NCI-H2107 treated with DMSO at 0.1 percent for 48 hours (cell line): Measurements from ENCODE around the gene PPP2R5C.

ENCODE experiments used
- DNase-seq: peaks from one replicate; lab custom pipeline; 2025; ENCODE audit not compliant: unreplicated experiment; lab: John Stamatoyannopoulos, UW

Gene PPP2R5C

GRCh38 chr14:101882141-101882935, 120.8 kb downstream of the PPP2R5C start:
- no peak for DNase-seq

DNA sequence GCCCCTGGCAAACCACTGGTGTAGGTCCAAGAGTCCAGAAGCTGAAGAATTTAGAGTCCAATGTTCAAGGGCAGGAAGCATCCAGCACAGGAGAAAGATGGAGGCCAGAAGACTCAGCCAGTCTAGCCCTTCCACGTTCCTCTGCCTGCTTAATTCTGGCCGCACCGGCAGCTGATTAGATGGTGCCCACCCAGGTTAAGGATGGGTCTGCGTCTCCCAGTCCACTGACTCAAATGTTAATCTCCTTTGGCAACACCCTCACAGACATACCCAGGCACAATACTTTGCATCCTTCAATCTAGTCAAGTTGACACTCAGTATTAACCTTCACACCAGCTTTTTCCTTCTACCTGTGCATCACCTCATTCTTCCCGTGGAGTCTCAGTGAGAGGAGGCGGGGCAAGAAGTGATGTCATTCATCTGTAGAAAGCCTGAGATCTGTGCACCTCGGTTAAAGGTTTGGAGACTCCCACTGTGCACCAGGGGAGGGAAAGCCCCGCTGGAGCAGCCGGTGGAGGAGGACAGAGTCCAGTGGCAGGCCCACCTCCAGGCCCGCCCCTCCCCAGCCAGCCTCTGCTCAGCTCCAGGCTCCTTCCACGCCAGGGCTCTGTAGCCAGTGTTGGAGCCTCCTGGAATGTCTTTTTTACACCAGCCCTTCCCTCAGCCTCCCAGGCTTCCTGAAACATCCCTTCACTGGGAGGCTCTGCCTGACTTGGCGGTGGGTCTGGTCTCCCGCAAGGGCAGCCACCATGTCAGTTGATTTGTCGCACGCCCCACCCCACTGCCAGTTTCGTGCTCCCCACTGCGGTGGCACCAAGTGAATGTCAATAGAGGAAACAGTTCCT, 122.8 kb downstream of the PPP2R5C start:
- DNase-seq = no peak

DNA sequence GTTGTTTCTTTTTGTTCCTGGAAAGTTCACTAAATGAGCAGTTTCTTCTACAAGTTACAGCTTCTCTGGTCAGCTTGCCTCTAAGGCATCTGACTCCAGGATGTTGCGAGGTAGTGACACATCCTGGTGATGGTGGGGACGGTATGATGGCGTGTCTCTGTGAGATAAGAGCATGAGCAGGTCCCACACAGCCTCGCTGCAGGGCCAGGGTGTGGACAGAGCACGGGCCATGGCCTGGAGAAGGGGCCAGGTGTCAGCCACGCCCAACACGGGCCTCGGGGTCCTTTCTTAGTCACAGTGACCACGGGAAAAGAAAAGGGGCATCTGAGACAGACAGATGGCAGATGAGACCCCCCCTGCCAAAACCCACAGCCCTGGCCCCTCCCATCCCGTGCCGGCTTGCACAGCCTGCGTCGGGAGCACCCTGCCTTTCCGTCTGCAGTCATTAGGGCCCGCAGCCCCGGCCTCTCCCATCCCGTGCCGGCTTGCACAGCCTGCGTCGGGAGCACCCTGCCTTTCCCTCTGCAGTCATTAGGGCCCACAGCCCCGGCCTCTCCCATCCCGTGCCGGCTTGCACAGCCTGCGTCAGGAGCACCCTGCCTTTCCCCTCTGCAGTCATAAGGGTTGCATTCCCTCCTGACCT, 123.5 kb downstream of the PPP2R5C start:
- no peak for DNase-seq

DNA sequence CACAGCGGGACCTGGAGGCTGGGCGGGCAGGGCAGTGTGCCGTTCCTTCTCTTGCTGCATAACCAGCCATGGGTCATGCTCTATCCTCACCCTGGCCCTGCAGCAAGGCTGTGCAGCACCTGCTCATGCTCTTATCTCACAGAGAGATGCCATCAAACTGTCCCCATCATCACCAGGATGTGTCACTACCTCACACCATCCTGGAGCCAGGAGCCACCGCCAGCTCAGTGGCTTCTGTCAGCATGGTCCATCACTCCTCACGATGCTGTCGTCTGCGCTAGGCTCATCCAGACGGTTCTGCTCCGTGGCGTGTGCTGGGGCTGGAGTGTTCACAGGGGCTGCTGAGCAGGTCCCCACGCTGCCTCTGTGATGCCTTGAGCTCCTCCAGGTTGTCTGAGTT, 125.7 kb downstream of the PPP2R5C start:
- no peak for DNase-seq

- DNase-seq = no peak
Observed at GRCh38 chr14:101888182-101888581, 126.7 kb downstream of the PPP2R5C start.

DNA sequence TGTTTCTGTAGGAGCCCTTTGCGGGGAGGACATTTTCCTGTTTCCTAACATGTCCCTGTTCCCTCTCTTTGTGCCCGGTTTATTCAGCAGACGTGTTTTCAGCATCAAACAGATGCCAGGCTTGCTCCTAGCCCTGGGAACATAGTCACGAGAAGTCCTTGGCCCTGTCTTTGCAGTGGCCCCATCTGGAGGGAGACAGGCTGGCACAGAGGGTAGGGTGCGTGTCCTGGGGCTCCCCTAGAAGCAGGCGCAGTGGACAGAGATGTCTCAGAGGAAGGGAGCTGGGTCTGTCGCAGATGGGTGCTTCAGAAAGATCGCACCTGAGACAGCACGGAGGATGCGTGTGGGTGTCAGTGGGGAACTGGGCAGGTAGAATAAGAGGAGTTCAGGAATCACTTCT, 127.9 kb downstream of the PPP2R5C start:
- DNase-seq = no peak

DNA sequence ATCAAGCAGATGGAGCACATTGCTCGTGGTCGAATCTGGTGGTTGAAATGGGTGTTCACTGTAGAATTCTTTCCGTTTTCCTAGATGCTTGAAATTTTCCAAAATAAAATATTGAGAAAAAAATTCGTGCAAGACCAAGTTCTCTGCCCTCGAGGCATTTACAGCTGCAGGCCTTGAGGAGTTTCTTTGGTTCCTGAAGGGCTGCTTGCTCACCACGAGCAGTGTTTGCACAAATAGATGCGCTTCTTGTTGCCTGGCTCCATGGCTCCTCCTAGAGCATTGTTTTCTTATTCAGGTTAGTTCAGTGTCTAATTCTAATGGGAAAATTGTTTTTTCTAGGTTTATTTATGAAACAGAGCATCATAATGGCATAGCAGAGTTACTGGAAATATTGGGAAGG, 128.4 kb downstream of the PPP2R5C start:
- no peak for DNase-seq

GRCh38 chr14:101891471-101891870, 130.0 kb downstream of the PPP2R5C start:
- DNase-seq = no peak

DNA sequence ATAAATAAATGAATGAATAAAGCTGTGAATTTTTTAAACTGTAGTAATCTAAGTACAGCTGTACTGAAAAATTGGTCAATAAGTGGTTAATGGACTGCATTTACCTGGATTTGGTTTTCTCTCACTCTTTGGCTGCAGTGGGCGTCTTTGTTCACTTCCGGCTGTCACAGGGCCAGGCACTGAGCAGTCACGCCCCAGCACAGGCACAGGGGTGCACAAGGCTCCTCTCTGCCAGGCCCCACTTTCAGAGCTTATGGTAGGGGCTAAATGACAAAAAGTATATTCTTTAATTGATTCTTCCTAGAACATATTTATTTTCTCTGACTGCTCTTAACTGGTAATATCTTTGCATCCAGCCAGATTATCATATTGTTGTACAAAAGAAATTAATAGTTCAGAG, 132.2 kb downstream of the PPP2R5C start:
- no peak for DNase-seq

DNA sequence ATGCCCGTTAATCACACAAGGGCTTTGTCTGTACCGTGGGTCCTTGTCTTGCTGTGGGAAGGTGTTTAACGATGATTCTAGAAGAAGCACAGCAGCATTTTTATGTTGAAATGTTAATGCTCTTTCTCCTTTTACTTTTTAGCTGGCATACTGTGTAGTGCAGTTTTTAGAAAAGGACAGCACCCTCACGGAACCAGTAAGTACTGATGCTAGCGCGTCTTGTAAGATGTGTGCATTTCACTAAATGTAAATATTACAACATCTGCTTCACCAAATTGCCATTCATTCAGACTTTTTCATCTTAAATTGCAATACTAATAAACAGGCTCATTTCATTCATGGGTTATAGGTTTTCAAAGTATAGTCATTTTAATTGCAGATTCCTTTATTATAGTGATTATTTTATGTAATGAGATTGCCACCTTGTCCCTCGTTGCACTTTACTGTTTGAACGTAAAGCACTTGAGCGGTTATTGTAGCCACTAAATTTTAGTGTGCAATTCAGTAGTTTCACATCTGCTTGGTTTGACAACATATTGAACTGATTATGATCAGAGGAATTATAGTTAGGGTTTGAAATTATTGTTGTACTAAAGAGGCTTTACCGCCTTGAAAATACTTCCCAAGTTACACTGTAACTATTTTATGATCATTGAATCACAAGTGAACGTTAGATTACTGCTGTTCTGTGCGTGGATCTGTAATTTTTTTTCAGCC, 133.0 kb downstream of the PPP2R5C start:
- no peak for DNase-seq

- DNase-seq = no peak
Observed at GRCh38 chr14:101895256-101895655, 133.7 kb downstream of the PPP2R5C start.

DNA sequence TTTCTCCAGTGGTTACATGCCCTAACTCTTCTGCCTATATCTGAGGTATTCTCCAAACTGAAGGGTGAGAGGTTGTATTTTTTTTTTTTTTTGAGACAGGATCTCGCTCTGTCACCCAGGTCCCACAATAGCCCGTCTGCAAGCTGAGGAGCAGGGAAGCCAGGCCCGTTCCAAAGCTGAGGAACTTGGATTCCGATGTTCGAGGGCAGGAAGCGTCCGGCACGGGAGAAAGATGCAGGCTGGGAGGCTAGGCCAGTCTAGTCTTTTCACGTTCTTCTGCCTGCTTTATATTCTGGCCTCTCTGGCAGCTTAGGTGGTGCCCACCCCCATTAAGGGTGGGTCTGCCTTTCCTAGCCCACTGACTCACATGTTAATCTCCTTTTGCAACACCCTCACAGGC, 135.8 kb downstream of the PPP2R5C start:
- no peak for DNase-seq

DNA sequence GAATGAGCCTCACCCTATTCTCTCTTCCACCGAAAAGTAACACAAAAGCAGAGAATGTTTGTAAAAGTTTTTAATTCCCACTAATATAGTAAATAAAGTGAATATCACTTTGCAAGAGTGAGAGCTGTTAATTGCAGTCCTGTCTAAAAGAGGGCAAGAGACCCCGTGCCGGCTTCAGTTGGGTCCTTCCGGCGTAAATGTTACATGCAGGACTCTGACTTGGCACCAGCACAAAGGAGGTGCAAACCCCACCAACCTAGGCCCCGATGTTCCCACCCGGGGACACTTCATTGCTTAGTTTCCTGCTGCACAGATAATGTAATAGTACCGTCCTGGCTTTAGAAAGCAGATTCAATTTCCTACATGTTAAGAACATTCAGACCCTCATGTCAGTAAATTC, 136.9 kb downstream of the PPP2R5C start:
- no peak for DNase-seq

GRCh38 chr14:101899263-101899662, 137.8 kb downstream of the PPP2R5C start:
- no peak for DNase-seq

GRCh38 chr14:101900253-101900652, 138.7 kb downstream of the PPP2R5C start:
- DNase-seq = no peak

DNA sequence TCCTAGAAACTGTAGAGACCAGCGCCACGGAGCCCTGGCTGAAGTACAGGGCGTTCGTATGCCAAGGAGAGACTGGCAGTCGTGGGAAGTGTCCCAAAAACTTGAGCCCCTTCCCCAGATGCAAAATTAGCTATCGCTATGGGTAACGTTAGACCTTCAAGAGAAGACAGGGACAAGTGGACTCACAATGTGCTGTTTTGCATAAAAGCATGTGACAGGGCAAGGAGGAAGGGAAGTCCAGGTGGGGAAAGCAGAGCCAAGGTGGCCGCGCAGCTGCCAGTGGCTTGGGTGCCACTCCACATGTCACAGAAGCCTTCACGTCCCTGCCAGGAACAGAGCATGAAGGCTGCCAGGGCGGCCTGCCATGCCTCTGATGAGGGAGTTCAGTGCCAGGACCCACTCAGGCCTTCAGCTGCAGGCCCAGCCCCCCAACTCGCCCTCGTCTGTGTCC, 141.6 kb downstream of the PPP2R5C start:
- no peak for DNase-seq

- DNase-seq = no peak
Observed at GRCh38 chr14:101905614-101906013, 144.1 kb downstream of the PPP2R5C start.

DNA sequence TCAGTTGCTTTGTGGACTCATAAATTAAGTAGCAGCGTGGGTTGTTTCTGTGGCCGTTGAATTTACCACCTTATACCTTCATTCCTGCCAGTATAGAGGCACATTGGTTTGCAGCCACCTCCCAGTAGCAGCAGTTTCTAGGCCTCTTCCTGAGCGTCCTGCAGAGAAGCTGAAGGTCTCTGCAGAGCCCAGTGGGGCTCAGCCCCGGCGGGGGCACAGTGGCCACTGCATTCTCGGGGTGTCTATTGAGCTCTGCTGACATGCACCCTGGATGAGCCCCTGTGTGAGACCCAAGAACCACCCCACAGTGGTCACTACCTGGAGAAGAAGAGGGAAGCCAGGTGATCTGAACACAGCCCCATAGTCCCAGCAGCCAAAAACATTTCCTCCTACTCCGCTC, 145.1 kb downstream of the PPP2R5C start:
- no peak for DNase-seq

DNA sequence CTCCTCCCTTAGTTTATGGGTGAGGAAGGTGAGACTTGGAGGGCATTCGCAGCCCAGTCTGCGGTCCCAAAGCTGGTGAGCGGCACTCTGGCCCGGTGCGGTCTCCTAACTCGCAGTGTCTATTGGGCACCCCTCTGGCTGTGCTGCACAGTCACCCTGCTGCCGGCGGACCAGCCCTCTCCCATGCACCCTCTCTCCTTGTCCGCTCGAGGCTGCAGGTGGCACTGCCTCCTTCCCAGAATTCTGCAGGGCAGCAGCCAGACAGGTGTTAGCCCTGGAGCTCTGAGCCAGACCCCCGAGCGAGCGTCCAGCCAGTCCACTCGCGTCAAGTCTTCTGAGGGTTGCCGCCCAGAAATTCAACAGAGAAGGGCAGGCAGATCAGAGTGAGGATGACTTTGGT, 146.1 kb downstream of the PPP2R5C start:
- DNase-seq = no peak

GRCh38 chr14:101908795-101909194, 147.3 kb downstream of the PPP2R5C start:
- no peak for DNase-seq
